Right cardiac atrium (tissue), 5 donors: ENCODE data around the gene TCTN1. TPM values are rescaled to one million over a fixed set of nuclear protein-coding genes. Genes with fewer than 3 reads are reported as not detected.
A peak's percentile ranks its signal among the peaks of the same experiment; 100 is the strongest.

Experiments used
- ATAC-seq, 2 donors: fragments of 200-7000 bp; cut with Tn5 transposase; one replicate each; pipeline versions ENCODE4 v1.8.0 to v1.9.1; 2020; ENCODE audit warnings: moderate library complexity in 2 of 2, mild to moderate bottlenecking in 1 of 2
- DNase-seq, 3 donors: peaks; one replicate each; pipeline ENCODE4 v3.0.0-alpha.2; 2020
- H3K27ac ChIP-seq: one replicate; pipeline ENCODE4 v1.5.1; 2013; ENCODE audit warnings: mild to moderate bottlenecking, low read length, control low read depth, moderate library complexity
- H3K27me3 ChIP-seq: one replicate; pipeline ENCODE4 v1.6.1; 2013; ENCODE audit not compliant: control insufficient read depth, insufficient read depth
- H3K4me1 ChIP-seq: one replicate; pipeline ENCODE4 v1.6.1; 2013; ENCODE audit warnings: low read length; ENCODE audit not compliant: control insufficient read depth, insufficient read depth
- H3K4me3 ChIP-seq: one replicate; pipeline ENCODE4 v1.5.1; 2013; ENCODE audit warnings: low read length, control low read depth
- H3K9me3 ChIP-seq: one replicate; pipeline ENCODE4 v1.6.1; 2013; ENCODE audit warnings: low read length; ENCODE audit not compliant: control insufficient read depth
- WGBS: extraction: QIAGEN DNeasy Blood & Tissue Kit; methylation state at CpG from one replicate; pipeline ENCODE4 v1.1.7; 2013; 5-methylcytosine and 5-hydroxymethylcytosine counted together
- intact Hi-C, 4 donors: fragments of 100-400 bp; cut with DNase I; formaldehyde crosslinking; loops; one replicate each; pipeline versions ENCODE4 v1.11.0 to v1.14.0; 2022 to 2023
- polyA plus RNA-seq: library from polyadenylated mRNA; stranded (reverse); fragments of 200-250 nt; gene quantifications from one replicate; pipeline ENCODE4 v1.2.3, GENCODE V29; 2013
- total RNA-seq, 4 donors: library from RNA; stranded (reverse); fragmentation: NEBNext Ultra II Directional; extraction: Animal tissue kit (Norgen Biotek cat#: 25700); gene quantifications; one replicate each; pipeline ENCODE4 v1.2.1, GENCODE V29; 2021
- donor health status: healthy with polysubstance abuse.
- donor health status: DM: no; HTN: yes; CAD: no.
- donor health status: DM: no; HTN: no; CAD: no.
- donor health status: DM: no; HTN: yes; CAD: no; lungs with severe emphysema.
- donor health status: DM: yes; HTN: yes; CAD: no.

Gene TCTN1
- total and polyA plus RNA-seq, 5 donors, result 33.7 to 47.0 (median 39.6) TPM

DNA sequence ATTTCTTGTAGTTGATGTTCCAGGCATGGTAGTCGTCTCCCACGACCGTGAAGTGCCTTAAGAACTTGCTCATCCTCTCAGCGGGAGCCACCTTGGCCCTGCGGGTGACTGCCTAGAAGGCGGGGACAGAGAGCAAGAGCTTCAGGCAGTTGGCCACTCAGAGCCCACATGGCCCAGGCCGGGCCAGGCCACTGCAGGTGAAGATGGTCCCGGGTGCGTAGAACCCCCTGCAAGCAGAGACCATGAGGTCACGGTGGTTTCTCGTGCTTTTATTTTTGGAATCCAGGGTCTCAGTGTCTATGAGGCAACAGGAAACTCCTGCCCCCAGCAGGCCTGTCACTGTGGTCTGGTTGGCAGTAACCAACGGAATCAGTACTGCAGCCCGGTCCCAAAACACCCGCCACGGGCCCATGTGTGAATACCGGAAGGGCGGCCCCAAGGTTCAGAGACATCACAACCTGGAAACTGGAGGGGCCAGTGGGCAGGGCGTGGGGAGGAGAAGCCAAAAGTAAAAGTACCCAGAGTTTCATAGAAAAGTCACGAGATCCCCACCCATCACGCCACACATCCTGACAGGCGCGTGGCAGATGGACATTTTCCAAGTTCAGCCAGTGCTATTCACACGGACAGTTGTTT, 47.5 kb downstream of the TCTN1 start:
- ATAC-seq (peak; percentile 30 to 38), DNase-seq (peak in 1 of 3 donors; percentile 57)
- no peak overlapping the region for H3K27ac ChIP-seq
- H3K4me1 ChIP-seq, result peaks cover 5% of the 10 kb centered on the region
- intact Hi-C loops, result no loop called here
- H3K9me3 ChIP-seq, result no peaks in the 10 kb centered on the region
- H3K4me3 ChIP-seq, result no peak overlapping the region
- 75% methylated on average over 23 of the region's 23 CpGs for WGBS
- no peaks in the 10 kb centered on the region for H3K27me3 ChIP-seq

DNA sequence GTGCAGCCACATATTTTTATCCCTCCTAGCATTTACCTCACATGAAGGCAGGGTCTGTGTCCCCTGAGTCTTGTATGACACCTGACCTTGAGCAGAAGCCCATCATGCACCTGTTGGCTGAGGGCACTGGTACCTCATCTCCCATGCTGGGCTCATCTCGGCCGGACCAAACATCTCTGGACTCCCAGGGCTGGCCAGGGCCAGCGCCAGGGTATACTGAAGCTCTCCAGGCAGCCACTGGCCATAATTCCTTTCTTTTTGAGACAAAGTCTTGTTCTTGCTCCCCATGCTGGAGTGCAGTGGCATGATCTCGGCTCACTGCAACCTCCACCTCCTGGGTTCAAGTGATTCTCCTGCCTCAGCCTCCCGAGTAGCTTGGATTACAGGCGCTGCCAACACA, 53.0 kb downstream of the TCTN1 start:
- Histone ChIP-seq H3K27me3 (no peaks in the 10 kb centered on the region), H3K4me1 (no peaks in the 10 kb centered on the region), H3K27ac (no peak overlapping the region), H3K4me3 (no peak overlapping the region), H3K9me3 (no peaks in the 10 kb centered on the region)
- intact Hi-C loops, result no loop called here
- ATAC-seq (no peak), DNase-seq (no peak)
- 96% methylated on average over 6 of the region's 6 CpGs for WGBS

DNA sequence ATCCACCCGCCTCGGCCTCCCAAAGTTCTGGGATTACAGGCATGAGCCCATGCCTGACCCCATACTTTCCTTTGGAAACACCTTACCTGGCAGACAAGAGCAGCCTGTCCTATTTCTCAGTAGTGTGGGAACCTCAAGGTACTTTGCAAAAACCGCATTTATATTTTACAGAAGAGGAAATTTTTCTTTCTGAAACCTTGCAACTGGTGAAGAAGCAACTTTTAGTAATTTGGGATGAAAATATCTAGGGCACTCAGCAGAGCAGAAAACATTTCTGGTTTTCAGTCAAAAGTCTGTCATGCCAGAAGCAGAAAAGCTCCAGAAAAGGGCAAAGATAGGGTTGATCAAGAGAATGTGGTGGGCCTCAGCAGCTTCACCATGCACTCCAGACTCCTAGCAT, 53.7 kb downstream of the TCTN1 start:
- ATAC-seq, result no peak
- Histone ChIP-seq H3K9me3 (no peaks in the 10 kb centered on the region), H3K27me3 (no peaks in the 10 kb centered on the region), H3K4me3 (no peak overlapping the region), H3K4me1 (no peaks in the 10 kb centered on the region), H3K27ac (no peak overlapping the region)
- 96% methylated on average over 3 of the region's 3 CpGs for WGBS
- no peak for DNase-seq
- intact Hi-C loops, result no loop called here

DNA sequence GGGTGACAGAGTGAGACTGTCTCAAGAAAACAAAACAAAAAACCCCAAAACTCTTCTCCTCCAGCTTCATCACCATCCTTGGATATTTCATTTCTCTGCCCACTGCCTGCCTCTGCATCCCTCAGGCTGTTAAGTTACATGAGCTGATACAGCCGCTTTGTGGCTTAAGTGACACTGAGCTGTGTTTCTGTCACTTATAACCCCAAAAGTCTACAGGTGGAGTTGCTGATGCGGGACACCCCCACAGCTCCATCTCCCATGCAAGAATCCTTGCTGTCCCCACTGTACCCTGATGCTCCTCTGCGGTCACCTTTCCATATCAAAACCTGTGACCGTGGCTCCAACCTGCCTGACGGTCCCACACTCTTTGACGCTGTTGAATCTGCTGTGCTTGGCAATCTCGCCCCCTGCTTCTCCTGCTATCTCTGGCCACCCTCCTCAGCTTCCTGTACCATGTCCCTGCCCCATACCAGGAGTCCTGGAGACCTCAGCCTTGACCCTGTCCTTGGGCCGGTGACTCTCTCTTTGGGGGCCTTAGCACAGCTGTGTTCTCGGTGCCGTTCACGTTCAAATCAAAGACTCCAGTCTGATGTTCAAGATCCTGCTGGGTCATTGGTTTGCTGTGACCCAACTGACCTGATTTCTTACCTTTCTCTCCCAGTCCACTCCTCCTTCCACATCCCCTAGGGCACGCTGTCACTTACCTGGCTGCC, 54.7 kb downstream of the TCTN1 start:
- ATAC-seq, result no peak
- 92% methylated on average over 12 of the region's 12 CpGs for WGBS
- no peak for DNase-seq

DNA sequence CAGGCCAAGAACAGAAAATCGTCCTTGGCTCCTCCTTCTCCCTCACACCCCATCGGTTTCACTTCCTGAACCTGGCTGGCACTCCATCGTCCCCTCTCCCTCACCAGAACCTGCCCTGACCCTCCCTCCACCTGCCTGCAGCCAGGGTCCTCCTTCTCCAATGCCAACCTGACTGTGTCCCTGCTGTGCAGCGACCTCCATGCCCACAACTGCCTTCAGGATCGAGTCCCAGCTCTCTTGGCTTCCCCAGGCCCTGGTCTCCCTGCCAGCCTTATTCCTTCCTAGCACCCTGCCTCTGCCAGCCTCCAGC, 55.2 kb downstream of the TCTN1 start:
- no peak overlapping the region for H3K27ac ChIP-seq
- no peaks in the 10 kb centered on the region for H3K27me3 ChIP-seq

More for the DNA sequence above, 54.7 kb downstream of the TCTN1 start:
- H3K4me3 ChIP-seq, result no peak overlapping the region
- no peaks in the 10 kb centered on the region for H3K27me3 ChIP-seq
- H3K4me1 ChIP-seq, result no peaks in the 10 kb centered on the region
- H3K9me3 ChIP-seq, result no peaks in the 10 kb centered on the region
- no peak overlapping the region for H3K27ac ChIP-seq
- intact Hi-C loops, result no loop called here

DNA sequence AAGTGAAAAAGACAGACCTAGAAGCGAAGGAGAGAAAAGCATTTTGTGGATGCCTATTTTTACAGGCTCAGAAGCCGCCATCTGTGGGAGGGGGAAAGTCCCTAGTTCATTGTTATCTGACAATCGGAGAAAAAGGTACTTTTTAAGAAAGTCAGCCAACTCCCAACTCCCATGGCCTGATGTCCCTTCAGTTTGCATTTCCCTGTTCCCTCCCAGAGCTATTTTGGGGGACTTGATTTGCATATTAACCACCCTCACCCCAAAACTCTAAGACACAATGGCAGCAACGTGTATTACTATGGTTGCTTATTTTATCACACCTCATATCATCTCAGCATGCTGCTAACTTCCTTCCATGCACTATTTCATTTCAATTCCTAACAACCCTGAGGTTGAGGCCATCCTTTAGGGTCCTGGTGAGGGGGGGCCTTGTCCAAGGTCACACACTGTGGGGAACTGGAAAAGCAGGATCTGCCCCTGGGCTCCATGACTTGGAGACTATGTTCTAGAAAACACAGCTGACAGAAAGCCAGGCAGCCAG, 56.3 kb downstream of the TCTN1 start:
- Histone ChIP-seq H3K27ac (no peak overlapping the region), H3K9me3 (no peaks in the 10 kb centered on the region), H3K27me3 (no peaks in the 10 kb centered on the region), H3K4me1 (no peaks in the 10 kb centered on the region), H3K4me3 (no peak overlapping the region)
- 55% methylated on average over 4 of the region's 4 CpGs for WGBS
- intact Hi-C loops, result no loop called here
- no peak for ATAC-seq
- no peak for DNase-seq

More for the DNA sequence above, 55.2 kb downstream of the TCTN1 start:
- H3K9me3 ChIP-seq, result no peaks in the 10 kb centered on the region
- WGBS, result 66% methylated on average over 5 of the region's 5 CpGs
- DNase-seq, result no peak
- no peak for ATAC-seq
- no peak overlapping the region for H3K4me3 ChIP-seq
- no peaks in the 10 kb centered on the region for H3K4me1 ChIP-seq
- intact Hi-C loops, result no loop called here

DNA sequence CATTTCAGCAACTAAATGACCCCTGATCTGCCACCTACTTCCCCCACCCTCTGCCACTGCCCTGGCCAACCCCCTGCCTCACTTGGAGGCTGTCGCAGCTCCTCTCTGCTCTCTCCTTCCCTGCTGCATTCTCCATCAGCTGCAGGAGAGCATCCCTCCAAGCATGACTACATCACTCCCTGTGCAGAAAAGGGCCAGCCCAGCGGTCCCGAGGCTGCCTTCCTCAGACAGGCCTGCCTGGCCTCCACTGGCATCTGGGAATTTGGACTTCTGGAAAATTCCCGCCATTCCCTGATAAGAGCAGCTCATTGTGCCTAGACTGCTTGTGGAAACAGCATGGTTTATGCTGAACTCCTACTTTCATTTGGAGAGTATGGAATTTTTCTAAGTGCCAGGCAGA, 62.2 kb downstream of the TCTN1 start:
- intact Hi-C loops, result no loop called here
- Histone ChIP-seq H3K4me1 (peaks cover 3% of the 10 kb centered on the region), H3K27me3 (no peaks in the 10 kb centered on the region), H3K27ac (no peak overlapping the region), H3K9me3 (no peaks in the 10 kb centered on the region), H3K4me3 (no peak overlapping the region)
- 74% methylated on average over 4 of the region's 4 CpGs for WGBS
- ATAC-seq, result no peak
- DNase-seq, result no peak

DNA sequence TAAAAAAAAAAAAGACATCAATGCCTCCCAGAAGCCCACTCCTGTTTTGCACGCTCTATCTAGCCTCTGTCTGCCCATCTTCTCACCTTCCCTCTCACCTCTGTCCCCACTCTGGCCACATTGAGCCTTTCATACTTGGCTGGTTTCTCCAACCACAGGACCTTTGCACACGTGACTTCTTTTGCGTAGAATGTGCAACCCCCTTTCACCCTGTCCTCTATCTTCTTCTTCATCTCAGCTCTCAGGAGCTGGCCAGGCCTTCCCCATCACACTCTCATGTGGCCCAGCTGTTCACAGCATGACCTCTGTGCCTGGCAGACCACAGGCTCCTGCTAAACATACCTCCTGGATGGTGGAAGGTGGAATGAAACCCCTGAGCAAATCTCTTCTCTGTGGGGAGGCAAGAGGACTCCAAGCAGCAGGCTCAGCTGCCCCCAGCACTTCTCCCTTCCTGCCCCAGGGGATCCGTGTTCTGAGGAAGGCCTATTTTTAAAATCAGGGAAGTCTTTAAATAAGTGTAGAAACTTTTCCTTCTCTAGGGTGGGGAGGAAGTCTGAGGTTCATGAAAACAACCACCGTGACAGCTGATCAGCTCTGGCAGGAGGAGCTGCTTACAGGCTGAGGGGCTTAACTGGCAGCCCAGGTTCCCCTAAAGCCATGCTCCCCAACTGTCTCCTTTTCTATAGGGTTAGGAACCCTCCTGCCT, 63.4 kb downstream of the TCTN1 start:
- ATAC-seq (peak; percentile 38 to 43), DNase-seq (no peak)
- Histone ChIP-seq H3K9me3 (no peaks in the 10 kb centered on the region), H3K4me3 (no peak overlapping the region), H3K4me1 (peaks cover 3% of the 10 kb centered on the region), H3K27me3 (no peaks in the 10 kb centered on the region), H3K27ac (no peak overlapping the region)
- 63% methylated on average over 5 of the region's 5 CpGs for WGBS
- intact Hi-C loops, result no loop called here

DNA sequence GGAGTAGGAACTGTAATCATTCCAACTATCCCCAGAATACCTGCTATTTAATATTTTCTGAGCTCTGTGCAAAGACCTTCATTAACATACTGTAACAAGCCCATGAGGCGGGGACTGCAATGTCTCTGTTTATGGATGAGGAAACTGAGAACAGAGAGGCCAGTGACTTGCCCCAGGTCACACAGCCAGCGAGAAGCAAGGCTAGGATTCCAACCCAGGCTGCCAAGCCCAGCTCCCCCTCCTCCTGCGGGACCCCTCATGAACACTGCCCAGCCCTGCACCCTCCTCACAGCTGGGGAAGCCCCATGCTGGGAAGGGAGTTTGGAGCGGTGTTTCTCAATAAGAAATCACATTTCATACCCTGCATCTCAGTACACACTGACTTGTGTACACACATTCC, 64.1 kb downstream of the TCTN1 start:
- H3K4me3 ChIP-seq, result no peak overlapping the region
- intact Hi-C loops, result no loop called here

DNA sequence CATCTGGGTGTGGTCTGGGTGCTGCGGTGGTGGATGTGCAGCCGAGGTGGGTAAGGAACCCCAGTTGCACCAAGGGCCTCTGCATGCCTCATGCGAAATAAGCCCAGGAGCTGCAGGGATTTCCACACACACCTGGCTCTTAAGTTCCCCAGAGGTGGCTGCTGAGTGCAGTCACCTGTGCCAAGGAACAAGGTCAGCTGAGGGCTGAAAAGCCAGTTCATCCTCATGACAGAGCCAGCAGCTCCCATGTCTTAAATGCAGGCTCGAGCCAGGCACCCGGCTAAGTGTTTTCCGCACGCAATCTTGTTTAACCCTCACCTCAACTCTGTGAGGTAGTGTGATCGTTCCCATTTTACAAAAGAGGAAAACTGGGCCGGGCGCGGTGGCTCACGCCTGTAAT, 65.3 kb downstream of the TCTN1 start:
- intact Hi-C loops, result no loop called here
- H3K4me3 ChIP-seq, result no peak overlapping the region
- no peak overlapping the region for H3K27ac ChIP-seq
- H3K27me3 ChIP-seq, result no peaks in the 10 kb centered on the region
- H3K4me1 ChIP-seq, result peaks cover 3% of the 10 kb centered on the region
- no peak for DNase-seq
- ATAC-seq, result no peak
- 96% methylated on average over 12 of the region's 12 CpGs for WGBS
- H3K9me3 ChIP-seq, result no peaks in the 10 kb centered on the region

More for the DNA sequence above, 64.1 kb downstream of the TCTN1 start:
- DNase-seq (no peak), ATAC-seq (no peak)
- Histone ChIP-seq H3K27ac (no peak overlapping the region), H3K4me1 (peaks cover 3% of the 10 kb centered on the region), H3K27me3 (no peaks in the 10 kb centered on the region), H3K9me3 (no peaks in the 10 kb centered on the region)
- WGBS, result 86% methylated on average over 4 of the region's 4 CpGs

DNA sequence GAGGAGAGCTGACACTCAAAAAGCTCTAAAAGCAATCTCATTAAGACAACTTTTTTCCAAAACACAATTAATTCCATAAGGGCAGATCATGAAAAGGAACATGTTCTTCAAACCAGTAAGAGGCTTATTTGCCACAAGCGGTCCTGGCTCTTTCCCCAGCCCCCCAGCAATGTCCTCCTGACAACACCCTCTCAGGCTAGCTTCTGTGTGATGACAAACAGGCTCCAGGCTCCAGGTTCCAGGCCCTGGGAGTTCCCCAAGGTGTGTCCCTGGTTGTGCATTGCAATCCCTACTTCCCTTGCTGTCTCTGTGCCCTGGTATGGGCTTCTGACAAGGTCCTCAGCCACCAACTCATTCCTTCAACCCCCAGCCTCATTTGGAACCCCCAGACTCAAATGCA, 66.1 kb downstream of the TCTN1 start:
- intact Hi-C loops, result no loop called here
- no peak overlapping the region for H3K4me3 ChIP-seq
- no peaks in the 10 kb centered on the region for H3K9me3 ChIP-seq
- H3K4me1 ChIP-seq, result peaks cover 3% of the 10 kb centered on the region
- WGBS, result 72% methylated on average over 1 of the region's 1 CpG
- DNase-seq (no peak), ATAC-seq (no peak)
- H3K27me3 ChIP-seq, result no peaks in the 10 kb centered on the region
- no peak overlapping the region for H3K27ac ChIP-seq
